Cardiac fibroblast (primary cell): ENCODE data around the gene MMP13.

Experiments
- DNase-seq, 2 donors: peaks; one replicate each; pipeline versions ENCODE4 v3.0.0 to v3.0.0-alpha.2; 2010; ENCODE audit warnings: low read depth in 2 of 2
- H3K4me3 ChIP-seq, 2 donors: replicated peaks in 1 of 2; 1 replicate in 1 of 2; 2 replicates in 1 of 2; pipeline ENCODE4 v1.5.1; 2011; ENCODE audit warnings: low read depth in 2 of 2, low read length in 2 of 2, mild to moderate bottlenecking in 2 of 2, moderate library complexity in 1 of 2
- TF ChIP-seq, protein P1 (sequence below): IDR thresholded peaks from one replicate; pipeline ENCODE4 v1.5.1; 2011; ENCODE audit warnings: low read depth, mild to moderate bottlenecking, low read length, inconsistent platforms

Gene MMP13

GRCh38 chr11:102930451-102930850 lies 25.1 kb downstream of the MMP13 start:
- TF ChIP-seq, protein P1, sequence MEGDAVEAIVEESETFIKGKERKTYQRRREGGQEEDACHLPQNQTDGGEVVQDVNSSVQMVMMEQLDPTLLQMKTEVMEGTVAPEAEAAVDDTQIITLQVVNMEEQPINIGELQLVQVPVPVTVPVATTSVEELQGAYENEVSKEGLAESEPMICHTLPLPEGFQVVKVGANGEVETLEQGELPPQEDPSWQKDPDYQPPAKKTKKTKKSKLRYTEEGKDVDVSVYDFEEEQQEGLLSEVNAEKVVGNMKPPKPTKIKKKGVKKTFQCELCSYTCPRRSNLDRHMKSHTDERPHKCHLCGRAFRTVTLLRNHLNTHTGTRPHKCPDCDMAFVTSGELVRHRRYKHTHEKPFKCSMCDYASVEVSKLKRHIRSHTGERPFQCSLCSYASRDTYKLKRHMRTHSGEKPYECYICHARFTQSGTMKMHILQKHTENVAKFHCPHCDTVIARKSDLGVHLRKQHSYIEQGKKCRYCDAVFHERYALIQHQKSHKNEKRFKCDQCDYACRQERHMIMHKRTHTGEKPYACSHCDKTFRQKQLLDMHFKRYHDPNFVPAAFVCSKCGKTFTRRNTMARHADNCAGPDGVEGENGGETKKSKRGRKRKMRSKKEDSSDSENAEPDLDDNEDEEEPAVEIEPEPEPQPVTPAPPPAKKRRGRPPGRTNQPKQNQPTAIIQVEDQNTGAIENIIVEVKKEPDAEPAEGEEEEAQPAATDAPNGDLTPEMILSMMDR: no peak
- H3K4me3 ChIP-seq: no peak overlapping the region
- DNase-seq: no peak

GRCh38 chr11:102929972-102930371 lies 25.6 kb downstream of the MMP13 start:
- TF ChIP-seq, protein P1: no peak
- no peak overlapping the region for H3K4me3 ChIP-seq
- DNase-seq: no peak

GRCh38 chr11:102929166-102929565 lies 26.4 kb downstream of the MMP13 start:
- TF ChIP-seq, protein P1: no peak
- DNase-seq: no peak
- no peak overlapping the region for H3K4me3 ChIP-seq

DNA sequence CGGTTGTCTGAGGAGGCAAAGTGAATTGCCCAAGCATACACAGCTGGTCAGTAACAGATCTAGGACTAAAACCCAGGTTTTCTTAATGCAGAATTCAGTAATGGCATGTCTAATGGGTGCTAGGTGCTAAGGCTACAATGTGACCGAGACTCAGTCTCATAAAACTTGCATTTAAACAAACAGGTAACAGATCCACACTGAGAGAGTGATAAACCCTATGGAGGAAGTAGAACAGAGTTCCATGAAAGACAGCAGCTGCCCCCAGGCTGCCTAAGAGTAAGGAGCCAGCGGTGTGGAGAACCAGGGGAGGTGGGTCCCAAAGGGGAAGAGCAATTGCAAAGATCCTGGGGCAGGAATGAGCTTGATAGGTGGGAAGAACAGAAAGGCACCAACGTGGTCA lies 27.3 kb downstream of the MMP13 start:
- TF ChIP-seq, protein P1: no peak
- no peak overlapping the region for H3K4me3 ChIP-seq
- DNase-seq: no peak

- no peak for DNase-seq
- H3K4me3 ChIP-seq: no peak overlapping the region
- TF ChIP-seq, protein P1: no peak
Observed at GRCh38 chr11:102927624-102927990, 27.9 kb downstream of the MMP13 start.

DNA sequence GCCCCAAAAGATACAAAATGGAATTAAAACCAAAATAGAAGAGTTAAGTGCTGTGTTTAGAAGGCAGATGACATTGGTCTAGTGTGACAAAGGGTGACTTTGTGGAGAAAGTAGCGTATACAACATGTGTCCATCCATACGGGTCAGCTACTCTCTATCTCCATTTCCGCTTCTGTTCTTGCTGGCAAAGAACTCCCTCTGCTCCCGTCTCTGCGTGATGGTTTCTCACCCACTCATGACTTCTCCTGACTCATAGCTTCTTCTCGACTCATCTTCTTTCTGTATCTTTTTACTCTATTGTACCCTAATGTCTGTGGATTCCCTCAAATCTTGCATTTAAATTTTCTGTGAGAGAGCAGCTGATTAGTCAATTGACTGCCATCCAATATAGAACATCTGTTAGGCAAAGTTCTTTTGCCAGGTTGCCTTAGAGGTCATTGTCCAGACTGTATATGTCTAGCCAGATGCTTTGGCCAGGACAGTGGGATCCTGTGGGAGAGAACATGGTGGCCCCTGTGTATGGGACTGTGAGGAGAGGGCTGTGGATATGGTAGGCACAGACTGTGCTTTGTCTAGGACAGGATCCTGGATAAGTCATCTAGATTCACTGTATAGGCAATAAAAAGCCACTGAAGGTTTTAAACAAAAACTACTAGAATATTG lies 28.4 kb downstream of the MMP13 start:
- TF ChIP-seq, protein P1: no peak
- DNase-seq: no peak
- H3K4me3 ChIP-seq: no peak overlapping the region

DNA sequence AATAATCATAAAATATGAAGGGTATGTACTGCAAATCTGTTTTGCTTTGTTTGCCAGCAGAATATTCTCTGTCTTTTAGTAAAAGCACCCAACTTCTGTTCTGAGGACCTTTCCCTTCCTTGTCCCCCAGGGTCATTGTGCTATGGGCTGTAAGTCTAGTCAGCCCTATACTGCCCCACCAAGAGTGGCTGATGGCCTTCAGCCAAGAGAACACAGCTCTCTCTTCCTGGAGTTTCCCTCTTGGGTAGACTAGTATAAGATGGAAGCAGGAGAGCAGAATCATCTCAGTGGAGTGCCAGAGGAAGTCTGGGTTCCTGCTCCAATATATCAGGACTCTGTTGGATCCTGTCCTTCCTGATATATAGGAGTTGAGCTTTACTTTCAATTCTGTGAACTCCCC lies 29.0 kb downstream of the MMP13 start:
- H3K4me3 ChIP-seq: no peak overlapping the region
- DNase-seq: no peak
- TF ChIP-seq, protein P1: no peak
